ENCODE results near the gene PFKFB1. TPM values are rescaled to one million over a fixed set of nuclear protein-coding genes. Genes with fewer than 3 reads are reported as not detected.

The PFKFB1 gene
- 10 to 100 TPM in 1 of 2 donors, 1 to 10 TPM in 1; 2.9 to 19.2 TPM for total RNA-seq
- polyA plus RNA-seq: 10 to 100 TPM in 1 of 2 donors, 1 to 10 TPM in 1; 4.4 to 10.2 TPM

GRCh38 chrX:54994099-54994498, at the start of gene PFKFB1:
Gene PFKFB1 (minus strand): TSS chrX:54994188. CDS start chrX:54994007, 181 bp downstream.
- H3K36me3 ChIP-seq (ENCODE audit: control insufficient read depth in 4 of 4, insufficient read depth in 3 of 4, low read depth in 1 of 4, low read length in 3 of 4): no peaks in the 10 kb centered on the region
- H3K9ac ChIP-seq (ENCODE audit: low read depth in 1 of 2, low read length in 2 of 2): peak within 1 kb of the TSS; percentile 10 to 46
- peaks cover 0 to 22% (median 13%) of the 10 kb centered on the region in 4 donors for H3K4me1 ChIP-seq (ENCODE audit: control insufficient read depth in 4 of 4, insufficient read depth in 4 of 4, low read length in 3 of 4)
- peak within 1 kb of the TSS; percentile 65 to 85 for H3K27ac ChIP-seq (ENCODE audit: low read depth in 1 of 2, low read length in 2 of 2)
- peak within 1 kb of the TSS; percentile 27 to 38 (median 37) for H3K4me3 ChIP-seq (ENCODE audit: low read depth in 1 of 3, low read length in 3 of 3)
- no peaks in the 10 kb centered on the region for H3K9me3 ChIP-seq (ENCODE audit: control insufficient read depth in 4 of 4, low read length in 3 of 4)
- TF ChIP-seq JUND (IDR thresholded peaks at IDR 0.05): peak in 1 of 2 donors; percentile 46
- peak; percentile 69 for TF ChIP-seq SP1 (IDR thresholded peaks at IDR 0.05)
- TF ChIP-seq TAF1 (conservative IDR thresholded peaks at IDR 0.05): no peak
- TF ChIP-seq RAD21 (IDR thresholded peaks at IDR 0.05): peak in 1 of 2 donors; percentile 19
- peak; percentile 24 for TF ChIP-seq REST (IDR thresholded peaks at IDR 0.05)
- no peak for TF ChIP-seq EGR1 (IDR thresholded peaks at IDR 0.05; ENCODE audit: low read depth in 2 of 2)
- peak; percentile 10 for TF ChIP-seq HNF4G (IDR thresholded peaks at IDR 0.05)
- TF ChIP-seq MAX (IDR thresholded peaks at IDR 0.05): peak; percentile 52
- TF ChIP-seq ZBTB33 (IDR thresholded peaks at IDR 0.05): no peak
- peak; percentile 78 for TF ChIP-seq FOXA1 (IDR thresholded peaks at IDR 0.05)
- no peak for TF ChIP-seq YY1 (IDR thresholded peaks at IDR 0.05)
- no peak for TF ChIP-seq CTCF (IDR thresholded peaks at IDR 0.05; ENCODE audit: low read depth, low read length, missing input control)
- TF ChIP-seq FOXA2 (IDR thresholded peaks at IDR 0.05): peak; percentile 79
- TF ChIP-seq RXRA (IDR thresholded peaks at IDR 0.05): peak; percentile 95
- peak; percentile 77 to 78 for TF ChIP-seq HNF4A (conservative IDR thresholded peaks at IDR 0.05)
- TF ChIP-seq ATF3 (IDR thresholded peaks at IDR 0.05): no peak
- peak; percentile 25 for TF ChIP-seq NR2F2 (IDR thresholded peaks at IDR 0.05)
- no peak for TF ChIP-seq GABPA (IDR thresholded peaks at IDR 0.05 in 1 of 2, conservative IDR thresholded peaks at IDR 0.05 in 1 of 2)
- no peak for DNase-seq (ENCODE audit: low spot score)
- WGBS: 52% methylated on average over 2 of the region's 2 CpGs
- no peaks in the 10 kb centered on the region for H3K27me3 ChIP-seq (ENCODE audit: control insufficient read depth in 4 of 4, insufficient read depth in 4 of 4, low read length in 3 of 4)
